Inflammatory macrophage treated with lipopolysaccharide for 1 hour (primary cell): Measurements from ENCODE around the gene TP53BP2.
"Not testable (repeated sequence)": the region's sequence is repeated elsewhere in the genome, so short reads cannot be mapped to it uniquely, and the experiment has no call there.

ENCODE experiments used
- DNase-seq, 2 donors: peaks; one replicate each; pipeline ENCODE4 v3.0.0-alpha.2; 2020 to 2022

The TP53BP2 gene

DNA sequence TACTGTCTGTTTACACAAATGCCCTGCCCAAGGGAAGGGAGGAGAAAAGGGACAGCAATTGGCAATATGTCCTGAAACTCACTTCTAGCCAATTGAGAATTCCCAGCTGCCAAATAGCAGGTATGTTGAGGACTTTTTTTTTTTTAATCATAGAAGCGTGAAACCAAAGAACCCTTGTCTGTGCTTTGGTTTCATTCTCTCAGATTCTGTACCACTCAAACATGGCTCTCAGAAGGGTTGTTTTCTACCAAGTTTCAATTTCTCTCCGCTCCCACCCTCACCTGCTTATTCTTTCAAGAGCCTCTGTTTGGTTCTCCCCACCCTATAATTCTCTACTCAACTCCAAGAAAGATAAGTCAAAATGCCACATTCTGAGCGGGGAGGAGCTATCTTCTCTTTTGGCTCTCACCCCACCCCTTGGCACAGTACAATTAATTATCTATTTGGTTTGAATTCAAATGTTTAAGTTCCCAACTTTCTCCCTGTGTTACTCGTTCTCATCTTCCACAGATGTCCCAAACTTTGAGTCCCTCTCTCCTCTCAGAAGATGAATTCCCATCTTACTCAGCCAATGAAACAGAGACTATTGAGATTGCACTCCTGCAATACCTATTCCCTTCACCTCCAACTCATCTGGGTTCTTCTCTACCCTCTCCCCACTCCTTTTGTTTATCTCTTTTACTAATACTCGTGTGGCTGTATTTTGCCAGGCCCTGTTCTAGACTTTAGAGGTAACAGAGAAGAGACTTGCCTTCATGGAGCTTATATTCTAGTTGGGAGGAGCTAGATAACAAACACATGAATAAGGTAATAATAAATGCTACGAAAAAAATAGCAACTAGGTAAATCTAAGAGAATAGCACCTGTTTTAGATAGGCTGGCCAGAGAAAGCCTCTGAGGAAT lies 3.9 kb upstream of the TP53BP2 start:
- DNase-seq, result no peak

DNA sequence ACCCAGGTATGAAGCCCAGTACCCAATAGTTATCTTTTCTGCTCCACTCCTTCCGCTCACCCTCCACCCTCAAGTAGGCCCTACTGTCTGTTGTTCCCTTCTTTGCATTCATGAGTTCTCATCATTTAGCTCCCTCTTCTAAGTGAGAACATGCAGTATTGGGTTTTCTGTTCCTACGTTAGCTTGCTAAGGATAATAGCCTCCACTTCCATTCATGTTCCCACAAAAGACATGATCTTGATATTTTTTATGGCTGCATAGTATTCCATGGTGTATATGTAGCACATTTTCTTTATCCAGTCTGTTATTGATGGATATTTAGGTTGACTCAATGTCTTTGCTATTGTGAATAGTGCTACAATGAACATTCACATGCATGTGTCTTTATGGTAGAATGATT lies 2.8 kb upstream of the TP53BP2 start:
- DNase-seq, result no peak

DNA sequence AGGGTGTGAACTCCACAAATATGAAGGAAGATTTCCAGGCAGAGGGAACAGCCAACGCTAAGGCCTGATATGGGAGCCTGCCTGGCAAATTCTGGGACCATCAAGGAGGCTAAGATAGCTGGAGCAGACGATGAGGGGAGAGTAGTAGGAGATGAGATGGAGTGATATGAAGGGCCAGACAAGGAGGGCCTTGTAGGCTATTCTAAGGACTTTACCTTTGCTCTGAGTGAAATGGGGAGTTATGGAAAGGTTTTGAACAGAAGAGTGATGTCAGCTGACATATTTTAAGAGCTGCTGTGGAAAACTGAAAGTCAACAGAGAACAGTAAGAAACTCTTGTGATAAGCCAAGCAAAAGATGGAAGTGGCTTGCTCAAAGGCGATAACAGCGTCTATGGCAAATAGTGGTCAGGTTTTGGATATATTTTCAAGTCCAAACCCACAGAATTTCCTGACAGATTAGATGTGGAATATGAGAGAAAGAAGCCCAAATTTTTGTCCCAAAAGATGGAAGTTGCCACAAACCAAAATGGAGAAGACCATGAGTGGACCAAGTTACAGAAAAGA lies 2.1 kb upstream of the TP53BP2 start:
- no peak for DNase-seq

DNA sequence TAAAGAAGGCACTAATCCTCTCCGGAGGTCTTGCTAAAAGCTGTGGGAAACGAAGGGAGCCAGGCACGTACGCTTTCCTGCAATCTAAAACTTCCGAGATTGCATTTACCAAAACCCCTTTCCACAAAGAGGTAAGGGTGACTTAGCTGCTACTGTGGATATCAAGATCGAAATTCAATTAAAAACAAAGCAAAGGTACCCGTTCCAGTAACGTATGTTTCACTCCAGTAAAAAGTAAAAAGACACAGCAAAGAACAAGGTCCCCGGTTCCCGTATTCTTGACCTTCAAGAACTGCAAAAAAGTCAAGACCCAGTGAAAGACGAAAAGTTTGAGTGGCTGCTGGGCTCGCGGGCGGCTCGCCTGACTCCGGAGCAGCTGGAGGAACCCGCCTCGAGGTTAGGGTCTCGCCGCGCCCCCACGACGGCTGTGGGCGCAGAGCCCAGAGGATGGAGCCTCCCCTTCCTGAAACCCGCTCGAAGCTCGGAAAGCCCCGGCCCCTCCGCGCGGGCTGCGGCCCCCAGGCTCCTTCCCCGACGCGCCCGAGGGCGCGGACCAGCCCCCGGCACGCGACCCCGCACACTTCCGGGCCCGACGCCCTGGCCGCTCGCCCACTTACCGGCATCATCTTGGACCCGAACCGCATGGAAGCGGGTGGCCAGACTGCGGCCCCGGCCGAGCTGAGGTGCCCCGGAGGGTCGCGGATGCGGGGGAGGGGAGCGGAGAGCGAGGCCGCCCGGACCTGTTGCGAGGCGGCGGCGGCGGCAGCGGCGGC lies 524 bp downstream of the TP53BP2 start:
- DNase-seq, result peak; percentile 64 to 80

DNA sequence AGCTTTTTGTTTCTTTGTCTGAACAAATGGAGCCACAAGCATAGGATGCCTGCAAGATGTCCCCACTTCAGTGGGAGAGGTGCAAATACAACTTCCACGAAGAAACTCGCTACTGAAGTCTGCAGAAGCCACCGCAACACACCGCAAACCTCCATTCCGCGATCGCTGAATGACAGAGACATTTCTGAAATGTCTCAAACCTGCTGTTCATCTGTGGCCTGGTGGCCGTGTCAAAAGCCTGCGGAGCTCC lies 1.0 kb downstream of the TP53BP2 start:
- DNase-seq, result no peak

DNA sequence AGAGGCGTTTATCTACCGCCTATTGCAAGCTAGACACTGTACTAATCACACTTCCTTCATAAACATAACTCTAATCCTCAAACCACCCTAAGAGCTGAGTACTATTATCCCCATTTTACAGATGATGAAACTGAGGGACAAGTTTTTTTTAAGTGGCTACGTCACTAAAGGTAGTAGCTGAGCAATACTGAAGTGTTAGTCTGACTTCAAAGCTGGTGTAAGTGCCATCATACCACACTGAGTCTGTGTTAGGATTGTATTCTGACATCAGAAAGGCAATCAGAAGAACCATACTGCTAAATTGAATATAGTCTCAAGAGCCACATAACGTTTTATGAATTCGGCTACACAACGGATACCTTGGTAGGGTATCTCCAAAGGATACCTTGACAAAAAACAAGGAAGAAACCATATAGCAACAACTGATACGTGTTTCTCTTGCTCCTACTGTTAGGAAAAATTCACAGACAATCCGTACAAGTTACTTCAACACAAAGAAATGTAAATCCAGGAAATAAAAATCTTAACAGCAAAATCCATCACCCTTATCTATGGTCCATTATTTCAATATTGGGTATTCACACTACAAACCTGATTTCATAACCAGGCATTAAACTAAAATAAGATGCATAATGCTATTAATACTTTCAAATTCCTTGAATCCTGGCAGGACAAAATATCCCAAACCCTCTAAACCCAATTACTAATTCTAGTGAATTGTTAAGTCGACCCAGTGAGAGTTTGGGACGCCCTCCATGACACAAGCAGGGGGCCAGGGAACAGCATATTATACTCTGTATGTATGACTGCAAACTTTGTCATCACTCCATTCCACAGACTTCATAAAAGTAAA lies 1.6 kb downstream of the TP53BP2 start:
- DNase-seq, result peak; percentile 47 to 56

DNA sequence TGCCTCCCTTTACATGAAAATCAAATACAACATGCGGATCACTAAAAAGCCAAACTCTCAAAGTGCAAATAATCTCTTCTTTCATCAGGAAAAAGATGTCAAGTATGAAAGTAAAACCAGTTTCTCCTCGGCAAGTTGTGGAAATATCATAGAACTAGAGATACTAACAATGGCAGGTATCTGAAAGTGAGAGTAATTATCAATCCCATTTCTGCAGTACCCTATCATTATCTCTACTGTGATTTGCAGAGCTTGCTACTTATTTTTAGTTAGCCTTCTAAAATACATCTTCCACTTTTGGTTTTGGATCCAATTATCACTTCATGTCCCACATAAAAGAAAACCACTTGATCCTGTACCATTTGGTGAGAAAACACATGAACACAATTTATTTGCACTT lies 3.0 kb downstream of the TP53BP2 start:
- no peak for DNase-seq

DNA sequence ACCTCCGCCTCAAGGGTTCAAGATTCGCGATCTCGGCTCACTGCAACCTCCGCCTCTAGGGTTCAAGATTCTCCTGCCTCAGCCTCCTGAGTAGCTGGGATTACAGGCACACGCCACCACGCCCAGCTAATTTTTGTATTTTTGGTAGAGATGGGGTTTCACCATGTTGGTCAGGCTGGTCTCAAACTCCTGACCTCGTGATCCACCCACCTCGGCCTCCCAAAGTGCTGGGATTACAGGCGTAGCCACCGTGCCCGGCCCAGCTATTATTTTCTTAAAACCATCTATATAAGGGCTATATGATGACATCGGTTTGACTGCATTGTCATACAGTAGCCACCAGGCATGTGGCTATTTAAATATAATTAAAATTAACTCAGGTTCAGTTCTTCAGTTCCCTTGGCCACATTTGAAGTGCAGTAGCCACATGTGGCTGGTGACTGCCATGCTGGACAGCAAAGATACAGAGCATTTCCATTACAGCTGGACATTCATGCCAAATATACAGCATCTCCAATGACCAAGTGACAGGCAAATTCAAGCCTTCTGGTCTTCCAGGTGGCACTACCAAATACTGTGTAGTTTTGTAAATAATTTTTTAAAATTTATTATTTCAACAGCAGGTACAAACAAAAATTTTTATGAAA lies 3.6 kb downstream of the TP53BP2 start:
- DNase-seq, result not testable (repeated sequence)

DNA sequence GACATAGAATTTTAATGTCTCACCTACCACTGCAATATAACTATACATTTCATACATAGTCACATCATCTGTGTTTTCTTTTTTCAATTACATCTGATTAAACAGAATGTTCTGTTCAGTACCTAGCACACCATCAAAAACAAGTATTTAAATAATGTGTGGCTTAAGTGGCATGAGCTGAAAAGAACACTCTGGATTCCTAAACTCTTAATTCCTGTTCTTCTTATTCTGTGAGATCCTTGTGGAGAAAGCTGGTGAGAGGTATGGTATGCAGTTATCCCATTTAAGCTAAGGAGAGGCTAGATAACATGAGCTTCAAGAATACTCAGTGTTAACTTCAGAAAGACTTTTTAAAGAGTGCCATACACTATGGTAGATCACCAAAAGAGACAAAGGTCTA lies 5.5 kb downstream of the TP53BP2 start:
- DNase-seq, result no peak

DNA sequence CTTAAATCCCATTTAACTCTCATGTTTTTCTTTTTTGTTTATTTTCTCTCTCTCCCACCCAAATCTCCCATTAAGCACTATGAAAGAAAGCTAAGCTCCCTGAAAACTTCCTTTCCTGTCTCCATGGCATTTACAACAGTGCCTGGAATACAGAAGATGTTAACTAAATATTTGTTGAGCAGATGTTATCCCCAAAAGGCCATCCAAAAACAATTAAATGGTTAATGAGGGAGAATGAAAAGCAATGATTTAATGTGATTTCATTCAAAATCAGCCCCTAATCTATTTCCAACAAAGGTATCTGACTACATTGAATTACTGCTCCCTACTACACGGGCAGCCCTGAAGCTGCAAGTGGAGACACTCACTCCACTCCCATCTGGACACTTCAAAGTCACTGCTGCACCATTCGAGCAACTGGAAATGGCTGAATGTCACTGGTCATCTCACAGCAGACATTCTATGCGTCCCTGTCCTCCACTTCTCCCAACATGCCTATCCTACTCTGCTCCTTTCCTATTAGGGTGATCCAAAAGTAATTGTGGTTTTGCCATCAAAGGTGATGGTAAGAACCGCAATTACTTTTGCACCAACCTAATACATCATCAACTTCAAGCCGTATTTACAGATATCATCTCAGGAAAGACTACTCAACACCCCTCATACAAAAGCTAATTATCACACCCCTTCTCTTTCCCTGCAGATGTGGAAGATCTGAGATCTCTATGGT lies 7.5 kb downstream of the TP53BP2 start:
- no peak for DNase-seq

DNA sequence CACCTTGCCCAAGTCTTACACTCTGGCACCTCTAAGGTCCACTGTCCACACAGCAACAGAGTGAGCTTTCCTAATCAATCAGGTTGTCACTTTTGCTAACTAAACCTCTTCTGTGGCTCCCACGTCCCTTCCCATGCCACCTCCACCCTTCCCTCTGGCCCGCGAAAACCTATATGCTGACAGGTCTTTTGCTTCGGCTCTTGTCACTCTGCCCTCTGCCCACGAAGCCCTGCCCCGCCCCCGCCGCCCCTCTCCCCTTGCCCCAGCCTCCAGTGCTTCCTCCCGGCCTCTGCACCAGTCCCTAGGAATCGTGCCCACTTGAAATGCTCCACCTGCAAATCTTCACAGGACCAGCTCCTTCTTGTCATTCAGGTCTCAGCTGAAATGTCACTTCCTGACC lies 8.1 kb downstream of the TP53BP2 start:
- DNase-seq, result no peak

DNA sequence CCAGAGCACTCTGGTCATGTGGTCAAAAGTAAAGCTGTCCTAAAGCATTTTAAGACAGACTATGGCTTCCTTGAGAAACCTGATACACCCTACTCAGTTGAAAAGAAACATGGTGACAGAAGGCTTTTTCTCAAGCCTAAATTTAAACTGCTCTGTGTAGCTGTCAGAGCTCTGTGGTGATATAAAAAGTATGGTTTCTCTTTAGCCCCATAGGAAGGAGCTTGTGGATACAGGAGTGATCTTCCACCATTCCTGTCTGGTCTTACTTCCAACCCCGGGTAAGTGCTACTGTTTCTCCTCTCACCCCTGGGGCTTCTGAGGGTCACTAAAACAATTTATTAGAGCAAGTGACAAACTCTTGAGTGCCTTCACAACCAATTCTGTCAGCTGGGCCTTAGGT lies 8.5 kb downstream of the TP53BP2 start:
- no peak for DNase-seq

DNA sequence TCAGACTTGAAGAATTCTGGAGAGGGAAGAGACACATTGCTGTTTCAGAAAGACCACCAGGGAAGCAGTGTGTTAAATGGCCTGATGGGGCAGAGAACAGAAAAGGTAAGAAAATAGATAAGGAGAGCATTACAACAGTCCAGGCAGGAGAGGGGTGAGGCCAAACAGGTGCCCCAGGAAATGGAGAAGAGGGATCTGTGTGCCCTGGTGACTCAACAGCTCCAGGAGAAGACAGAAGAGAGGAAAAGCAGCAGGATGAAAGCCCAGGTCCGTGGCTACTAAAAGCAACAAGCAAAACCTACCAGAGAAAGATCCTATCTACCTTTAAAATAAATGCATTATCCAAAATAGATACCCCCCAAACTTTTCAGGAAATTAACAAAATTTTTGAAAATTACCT lies 9.2 kb downstream of the TP53BP2 start:
- no peak for DNase-seq

DNA sequence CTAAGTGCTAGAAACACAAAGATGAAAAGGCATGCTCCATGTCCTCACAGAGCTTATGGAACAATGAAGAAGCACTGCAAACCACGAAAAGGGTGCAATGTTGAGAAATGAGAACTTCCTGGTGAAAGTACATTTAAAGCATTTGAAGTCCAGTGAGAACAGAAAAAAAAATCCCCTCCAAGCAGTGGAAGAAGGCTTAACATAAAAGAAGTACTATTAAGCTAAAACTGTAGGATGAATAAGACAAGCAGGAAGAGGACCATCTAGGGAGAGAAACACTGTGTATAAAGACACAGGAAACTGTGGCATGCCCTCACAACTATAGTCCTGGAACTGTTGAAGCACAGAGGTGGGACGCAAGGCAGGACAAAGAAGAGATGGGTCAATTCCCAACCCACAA lies 10.0 kb downstream of the TP53BP2 start:
- peak; percentile 70 to 77 for DNase-seq

DNA sequence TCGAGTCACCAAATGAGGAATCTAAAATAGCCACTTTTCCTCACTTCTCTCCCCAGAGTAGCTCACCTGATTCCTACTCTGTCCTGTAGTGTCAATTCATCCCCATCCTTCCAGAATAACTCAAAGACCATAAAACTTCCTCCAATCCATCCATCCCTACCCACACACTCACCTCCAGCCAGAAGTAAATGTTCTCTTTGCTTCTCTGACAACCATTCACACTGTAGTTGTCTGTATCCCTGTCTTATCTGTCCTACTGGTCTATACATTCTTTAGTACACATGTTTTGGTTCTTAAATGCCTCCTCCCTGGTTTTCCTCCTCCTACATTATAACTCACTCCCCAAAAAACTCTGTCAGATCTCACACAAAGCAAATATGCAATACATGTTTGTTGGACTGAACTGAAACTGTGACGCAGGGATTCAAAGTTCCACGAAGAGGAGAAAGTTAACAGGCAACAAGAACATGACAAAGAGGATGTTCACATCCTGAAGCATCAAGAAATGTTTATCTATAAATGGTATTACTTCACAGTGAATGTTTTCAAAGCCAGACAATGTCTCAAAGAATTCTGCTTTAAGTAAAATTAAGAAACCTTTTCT lies 11.0 kb downstream of the TP53BP2 start:
- DNase-seq, result peak; percentile 68 to 72

DNA sequence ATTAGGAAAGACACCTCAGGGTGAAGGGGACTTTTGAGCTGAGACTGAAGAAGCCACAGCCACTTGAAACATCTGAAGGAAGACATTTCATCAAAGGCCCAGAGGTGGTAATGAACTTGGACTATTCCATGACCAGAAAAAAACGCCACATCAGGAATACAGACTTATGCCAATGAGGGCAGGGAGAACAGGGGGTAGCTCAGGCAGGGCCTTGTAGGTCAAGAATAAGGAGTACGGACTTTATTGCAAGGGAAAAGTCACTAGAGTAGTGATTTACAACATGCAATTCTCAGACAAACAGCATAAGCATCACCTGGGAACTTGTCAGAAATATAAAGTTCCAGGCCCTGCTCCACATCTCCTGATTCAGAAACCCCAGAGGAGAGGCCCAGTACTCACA lies 11.8 kb downstream of the TP53BP2 start:
- DNase-seq, result no peak

DNA sequence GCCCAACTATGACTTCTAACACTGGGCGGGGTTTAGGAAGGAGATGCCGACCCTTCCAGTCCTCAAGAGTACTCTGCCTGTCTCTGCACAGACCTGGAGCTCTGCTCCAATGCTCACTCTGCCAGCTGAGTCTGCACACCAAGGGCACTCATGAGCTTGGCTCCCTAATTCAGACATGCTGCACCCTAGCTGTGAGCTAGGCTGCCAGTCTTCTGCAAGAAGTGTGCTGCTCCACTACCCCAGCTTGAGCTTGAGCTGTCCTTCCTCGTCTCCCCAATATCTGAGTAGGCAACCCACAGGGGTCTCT lies 13.2 kb downstream of the TP53BP2 start:
- DNase-seq, result no peak

DNA sequence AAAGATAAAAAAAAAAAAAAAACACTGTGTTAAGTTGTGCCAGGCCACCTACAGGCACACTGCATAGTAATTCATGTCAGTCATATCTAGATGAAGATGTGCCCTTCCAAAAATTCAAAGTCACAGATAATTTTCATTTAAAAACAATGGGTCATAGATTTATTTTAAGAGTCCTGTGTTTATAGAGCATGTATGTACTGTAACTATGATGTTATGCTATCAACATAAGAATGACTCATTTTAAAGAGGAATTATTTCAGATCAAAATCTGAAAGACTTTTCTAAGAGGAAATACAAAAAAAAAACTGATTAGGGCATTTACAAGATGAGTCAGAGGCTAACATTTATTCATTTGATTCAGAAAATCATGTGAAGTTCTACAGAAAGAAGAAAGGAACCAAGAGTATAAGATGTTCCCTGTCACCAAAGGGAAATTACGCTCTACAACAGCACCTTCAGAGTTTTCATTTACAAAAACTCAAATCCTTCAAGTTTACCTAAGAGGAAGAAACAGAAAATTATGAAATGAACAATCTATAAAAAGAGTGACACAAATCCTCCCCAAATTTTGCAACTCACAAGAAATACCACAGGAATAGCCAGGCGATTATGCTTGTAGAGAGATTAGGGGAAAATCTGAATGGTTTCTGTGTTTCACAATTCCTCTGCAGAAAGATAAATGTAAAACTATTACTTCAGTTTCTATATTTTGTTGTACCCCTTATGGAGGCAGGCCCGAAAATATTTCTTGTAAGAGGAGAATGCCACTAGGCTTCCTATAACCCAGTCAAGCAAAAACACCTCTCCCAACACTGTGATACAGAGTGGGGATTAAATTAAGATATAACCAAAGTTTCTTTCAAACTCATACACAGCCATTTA lies 13.8 kb downstream of the TP53BP2 start:
- peak; percentile 90 to 94 for DNase-seq

DNA sequence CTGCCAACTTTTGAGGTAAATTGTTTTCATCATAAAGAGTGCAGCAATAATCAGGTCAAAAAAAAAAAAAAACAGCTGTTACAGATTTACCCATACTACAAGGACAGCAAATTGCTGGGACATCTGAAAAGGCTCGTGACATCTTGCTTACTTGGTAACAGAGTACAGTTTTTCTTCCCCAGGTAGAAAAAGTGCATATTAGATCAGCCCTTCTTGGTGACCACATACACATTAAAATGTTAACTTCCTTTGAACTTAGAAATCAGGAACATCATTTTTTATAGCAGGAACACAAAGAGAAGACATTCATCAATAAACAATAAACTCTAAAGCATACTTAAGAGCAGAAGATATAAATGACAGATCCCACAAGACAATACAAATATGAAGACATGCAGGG lies 16.1 kb downstream of the TP53BP2 start:
- no peak for DNase-seq

DNA sequence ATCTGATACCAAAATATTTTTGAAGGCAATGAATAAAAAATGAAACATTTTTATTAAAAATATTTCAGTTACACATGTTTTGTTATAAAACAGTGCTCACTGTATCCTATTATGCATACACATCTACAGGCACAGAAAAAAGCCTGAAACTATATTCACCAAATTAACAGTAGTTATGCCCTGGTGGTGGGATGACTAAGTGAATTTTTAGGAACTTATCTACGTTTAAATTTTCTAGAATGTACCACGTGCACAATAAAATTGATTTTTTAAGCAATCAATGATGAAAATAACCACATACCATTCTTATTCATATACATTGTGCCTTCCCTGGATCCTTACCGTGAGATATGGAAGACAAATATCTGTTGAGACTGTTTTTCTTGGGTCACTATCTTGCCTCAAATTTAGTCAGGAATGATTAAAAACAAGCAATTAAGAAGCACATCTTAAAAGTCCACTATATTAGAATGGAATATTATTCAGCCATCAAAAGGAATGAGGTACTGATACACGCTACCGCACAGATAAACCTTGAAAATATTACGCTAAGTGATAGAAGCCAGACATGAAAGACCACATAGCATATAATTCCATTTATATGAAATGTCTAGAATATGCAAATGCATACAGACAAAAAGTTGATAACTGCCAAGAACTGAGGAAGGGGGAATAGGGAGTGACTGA lies 17.4 kb downstream of the TP53BP2 start:
- no peak for DNase-seq
